HCT116 (cell line): Measurements from ENCODE around the gene KLHDC7B. TPM values are rescaled to one million over a fixed set of nuclear protein-coding genes. Genes with fewer than 3 reads are reported as not detected.

Experiments used
- ATAC-seq: fragments of 200-7000 bp; cut with Tn5 transposase; 2 replicates; pipeline ENCODE4 v1.9.1; 2020; ENCODE audit warnings: mild to moderate bottlenecking, moderate library complexity
- BruUV-seq: library from RNA; stranded (reverse); fragments of 400-500 nt; replicated peaks from 2 replicates; lab custom pipeline; 2021; lab: Mats Ljungman, UMichigan
- CTCF ChIA-PET: fragments of 300-600 bp; sonication (Branson Sonifier 250); formaldehyde crosslinking; loops from one replicate; lab custom pipeline; 2021; ENCODE audit warnings: antibody characterized with exemption; lab: Charles Lee
- POLR2A ChIA-PET: fragments of 300-600, 350-600 bp; sonication (Branson Sonifier 250); formaldehyde crosslinking; loops from one replicate; lab custom pipeline; 2021; ENCODE audit warnings: antibody characterized with exemption; lab: Charles Lee
- RAD21 ChIA-PET, 2 experiments: fragments of 300-600 bp; sonication (Branson Sonifier 250); formaldehyde crosslinking; loops; one replicate each; lab custom pipeline; 2023; ENCODE audit warnings: low total read pairs in 2 of 2; ENCODE audit not compliant: uncharacterized antibody in 2 of 2, unreplicated experiment in 2 of 2, low non-redundant PET in 1 of 2; lab: Charles Lee
- DNase-seq: peaks from one replicate; pipeline ENCODE4 v3.0.0-alpha.2; 2010; ENCODE audit warnings: low read depth, low spot score
- H2AFZ ChIP-seq: fragments of 200-600 bp; shearing (Covaris generic), sonication (generic); 2 replicates; pipeline ENCODE4 v1.6.1; 2017; ENCODE audit warnings: low read depth, mixed run types, mixed read lengths, antibody characterized with exemption, low read length; ENCODE audit not compliant: poor library complexity, severe bottlenecking
- H3K27ac ChIP-seq: 2 replicates; pipeline ENCODE4 v1.5.1; 2012; ENCODE audit warnings: low read depth, low read length
- H3K27me3 ChIP-seq: fragments of 200-600 bp; sonication (generic); 2 replicates; pipeline ENCODE4 v1.6.1; 2016; ENCODE audit warnings: mixed run types, low read length, mixed read lengths; ENCODE audit not compliant: insufficient read depth
- H3K36me3 ChIP-seq, 2 experiments: fragments of 200-500 bp in 1 of 2; fragments of 200-600 bp in 1 of 2; sonication (Bioruptor generic) in 1 of 2; sonication (generic) in 1 of 2; 2 replicates each; pipeline versions ENCODE4 v1.5.1 to v1.6.1; 2014 to 2016; ENCODE audit warnings: low read length in 2 of 2, inconsistent platforms in 1 of 2, mixed read lengths in 1 of 2, mixed run types in 1 of 2; ENCODE audit not compliant: insufficient read depth in 2 of 2, control insufficient read depth in 1 of 2
- H3K4me1 ChIP-seq, 2 experiments: fragments of 200-600 bp in 1 of 2; sonication (generic) in 1 of 2; 2 replicates each; pipeline versions ENCODE4 v1.5.1 to v1.6.1; 2012 to 2017; ENCODE audit warnings: low read length in 2 of 2, inconsistent platforms in 1 of 2, mild to moderate bottlenecking in 1 of 2, mixed read lengths in 1 of 2, mixed run types in 1 of 2, moderate library complexity in 1 of 2; ENCODE audit not compliant: insufficient read depth in 2 of 2, control insufficient read depth in 1 of 2
- H3K4me2 ChIP-seq: fragments of 200-600 bp; sonication (generic); 2 replicates; pipeline ENCODE4 v1.6.1; 2017; ENCODE audit warnings: mixed run types, low read length, mixed read lengths
- H3K4me3 ChIP-seq, 2 experiments: fragments of 200-600 bp in 1 of 2; sonication (generic) in 1 of 2; replicated peaks in 1 of 2; 2 replicates each; pipeline ENCODE4 v1.5.1; 2011 to 2016; ENCODE audit warnings: low read length in 2 of 2, control low read depth in 1 of 2, low read depth in 1 of 2, mild to moderate bottlenecking in 1 of 2, mixed read lengths in 1 of 2, mixed run types in 1 of 2
- H3K79me2 ChIP-seq: fragments of 200-600 bp; sonication (generic); 2 replicates; pipeline ENCODE4 v1.6.1; 2017; ENCODE audit warnings: mild to moderate bottlenecking, mixed run types, low read length, moderate library complexity, mixed read lengths; ENCODE audit not compliant: insufficient read depth
- H3K9ac ChIP-seq: fragments of 200-600 bp; sonication (generic); 2 replicates; pipeline ENCODE4 v1.6.1; 2016; ENCODE audit warnings: low read length, mixed read lengths
- H3K9me2 ChIP-seq: fragments of 200-600 bp; sonication (generic), shearing (Covaris generic); 2 replicates; pipeline ENCODE4 v1.6.1; 2017; ENCODE audit warnings: mixed run types, mild to moderate bottlenecking, moderate library complexity; ENCODE audit not compliant: insufficient read depth
- H3K9me3 ChIP-seq, 2 experiments: fragments of 200-500 bp in 1 of 2; fragments of 200-600 bp in 1 of 2; sonication (Bioruptor generic) in 1 of 2; sonication (generic) in 1 of 2; 2 replicates each; pipeline ENCODE4 v1.6.1; 2014 to 2017; ENCODE audit warnings: low read length in 2 of 2, mixed read lengths in 2 of 2, inconsistent platforms in 1 of 2, low read depth in 1 of 2, mild to moderate bottlenecking in 1 of 2, mixed run types in 1 of 2, moderate library complexity in 1 of 2; ENCODE audit not compliant: control insufficient read depth in 1 of 2, insufficient read depth in 1 of 2
- H4K20me1 ChIP-seq: fragments of 200-600 bp; sonication (generic), shearing (Covaris generic); 2 replicates; pipeline ENCODE4 v1.6.1; 2017; ENCODE audit warnings: mixed run types, mild to moderate bottlenecking, moderate library complexity; ENCODE audit not compliant: insufficient read depth
- CEBPB ChIP-seq: IDR thresholded peaks from 2 replicates; pipeline ENCODE4 v1.6.1; 2012; ENCODE audit warnings: low read depth
- ELF1 ChIP-seq: IDR thresholded peaks from 2 replicates; pipeline ENCODE4 v1.6.1; 2012; ENCODE audit warnings: low read depth, borderline replicate concordance
- EZH2phosphoT487 ChIP-seq: fragments of 200-600 bp; IDR thresholded peaks from 2 replicates; pipeline ENCODE4 v1.6.1; 2018; ENCODE audit warnings: antibody characterized with exemption, borderline replicate concordance
- JUND ChIP-seq: IDR thresholded peaks from 2 replicates; pipeline ENCODE4 v1.6.1; 2012
- SRF ChIP-seq: IDR thresholded peaks from 2 replicates; pipeline ENCODE4 v1.6.1; 2012; ENCODE audit warnings: low read depth
- TCF7L2 ChIP-seq: IDR thresholded peaks from 2 replicates; pipeline ENCODE4 v1.7.0; 2011; ENCODE audit warnings: borderline replicate concordance, inconsistent platforms; ENCODE audit not compliant: insufficient read depth, insufficient read length; ENCODE audit errors: extremely low read depth
- ZNF274 ChIP-seq: fragments of 200-500 bp; sonication (Bioruptor generic); IDR thresholded peaks from 2 replicates; pipeline ENCODE4 v1.6.1; 2014; ENCODE audit warnings: mild to moderate bottlenecking, low read depth, low read length, inconsistent platforms
- intact Hi-C: fragments of 100-400 bp; cut with micrococcal nuclease; formaldehyde crosslinking; loops from 2 replicates; pipeline ENCODE4 v1.10.0; 2022
- total RNA-seq: library from RNA; stranded (reverse); gene quantifications from one replicate; pipeline ENCODE4 v1.2.1, GENCODE V29; 2021; ENCODE audit not compliant: unreplicated experiment
- TF ChIP-seq, protein P1 (sequence below), 3 experiments: fragments of 200-600 bp in 1 of 3; sonication (generic) in 1 of 3; IDR thresholded peaks in 2 of 3; conservative IDR thresholded peaks in 1 of 3; 2 replicates each; pipeline ENCODE4 v1.5.1; 2012 to 2017; ENCODE audit warnings: low read depth in 2 of 3, low read length in 2 of 3, antibody characterized with exemption in 1 of 3, borderline replicate concordance in 1 of 3, control low read depth in 1 of 3, mild to moderate bottlenecking in 1 of 3, mixed read lengths in 1 of 3, mixed run types in 1 of 3, moderate library complexity in 1 of 3; ENCODE audit not compliant: insufficient read depth in 1 of 3

The KLHDC7B gene
- total RNA-seq, 1 experiment from 2014 or later, result 0.69 TPM

DNA sequence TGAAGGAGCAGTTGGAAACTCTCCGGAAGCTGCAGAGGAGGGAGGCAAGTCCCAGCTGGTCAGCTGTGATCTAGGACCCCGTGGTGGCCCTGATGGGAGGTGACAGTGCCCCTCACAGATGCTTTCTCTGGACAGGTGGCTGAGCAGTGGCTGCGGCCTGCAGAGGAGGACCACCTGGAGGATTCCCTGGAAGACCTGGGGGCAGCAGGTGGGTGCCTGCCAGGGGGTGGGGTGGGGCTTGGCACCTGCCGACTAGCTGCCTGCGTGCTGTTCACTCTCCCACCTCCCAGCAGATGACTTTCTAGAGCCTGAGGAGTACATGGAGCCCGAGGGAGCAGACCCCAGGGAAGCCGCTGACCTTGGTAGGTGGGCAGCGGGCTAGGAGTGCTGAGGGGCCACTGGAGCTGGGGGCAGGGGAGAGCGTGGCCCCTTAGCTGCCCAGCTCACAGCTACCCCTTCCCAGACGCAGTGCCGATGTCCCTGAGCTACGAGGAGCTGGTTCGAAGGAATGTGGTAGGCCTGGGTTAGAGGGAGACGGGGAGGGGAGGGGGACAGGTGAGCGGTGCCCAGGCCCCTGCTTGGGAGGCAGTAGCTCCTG, 23.4 kb upstream of the KLHDC7B start:
- H4K20me1 ChIP-seq, result no peaks in the 10 kb centered on the region
- ATAC-seq (no peak), DNase-seq (no peak)
- H3K9ac ChIP-seq, result no peak overlapping the region
- H3K9me3 ChIP-seq, result no peaks in the 10 kb centered on the region
- no TSS peak for BruUV-seq
- CTCF ChIA-PET, result no interaction called here
- TF ChIP-seq CEBPB, result no peak
- TF ChIP-seq EZH2phosphoT487, result no peak
- TF ChIP-seq ELF1, result no peak
- TF ChIP-seq TCF7L2, result no peak
- TF ChIP-seq, protein P1, sequence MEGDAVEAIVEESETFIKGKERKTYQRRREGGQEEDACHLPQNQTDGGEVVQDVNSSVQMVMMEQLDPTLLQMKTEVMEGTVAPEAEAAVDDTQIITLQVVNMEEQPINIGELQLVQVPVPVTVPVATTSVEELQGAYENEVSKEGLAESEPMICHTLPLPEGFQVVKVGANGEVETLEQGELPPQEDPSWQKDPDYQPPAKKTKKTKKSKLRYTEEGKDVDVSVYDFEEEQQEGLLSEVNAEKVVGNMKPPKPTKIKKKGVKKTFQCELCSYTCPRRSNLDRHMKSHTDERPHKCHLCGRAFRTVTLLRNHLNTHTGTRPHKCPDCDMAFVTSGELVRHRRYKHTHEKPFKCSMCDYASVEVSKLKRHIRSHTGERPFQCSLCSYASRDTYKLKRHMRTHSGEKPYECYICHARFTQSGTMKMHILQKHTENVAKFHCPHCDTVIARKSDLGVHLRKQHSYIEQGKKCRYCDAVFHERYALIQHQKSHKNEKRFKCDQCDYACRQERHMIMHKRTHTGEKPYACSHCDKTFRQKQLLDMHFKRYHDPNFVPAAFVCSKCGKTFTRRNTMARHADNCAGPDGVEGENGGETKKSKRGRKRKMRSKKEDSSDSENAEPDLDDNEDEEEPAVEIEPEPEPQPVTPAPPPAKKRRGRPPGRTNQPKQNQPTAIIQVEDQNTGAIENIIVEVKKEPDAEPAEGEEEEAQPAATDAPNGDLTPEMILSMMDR (IDR thresholded peaks at IDR 0.05 in 2 of 3, conservative IDR thresholded peaks at IDR 0.05 in 1 of 3; ENCODE audit: borderline replicate concordance in 1 of 3, insufficient read depth in 1 of 3, low read depth in 2 of 3, low read length in 2 of 3), result no peak
- no peak for TF ChIP-seq SRF
- no peak for TF ChIP-seq JUND
- no peak for TF ChIP-seq ZNF274
- TF ChIP-seq, all 23 proteins: peak for 0
- ChIA-PET POLR2A (no interaction called here), RAD21 (no interaction called here)
- peaks cover 5 to 25% of the 10 kb centered on the region in 2 experiments; a peak in 3 of 4 replicates for H3K36me3 ChIP-seq
- H3K27me3 ChIP-seq, result no peaks in the 10 kb centered on the region
- intact Hi-C loops, result no loop called here
- H3K4me1 ChIP-seq, result peaks cover 9 to 32% of the 10 kb centered on the region in 2 experiments; a peak in 3 of 4 replicates
- H3K4me2 ChIP-seq, result no peak overlapping the region
- no peak overlapping the region for H2AFZ ChIP-seq
- H3K79me2 ChIP-seq, result peaks cover 31% of the 10 kb centered on the region
- no peaks in the 10 kb centered on the region for H3K9me2 ChIP-seq
- no peak overlapping the region for H3K27ac ChIP-seq
- no peak overlapping the region for H3K4me3 ChIP-seq
